H9 (cell line): Measurements from ENCODE around the gene S100P. TPM values are rescaled to one million over a fixed set of nuclear protein-coding genes. Genes with fewer than 3 reads are reported as not detected.

Experiments used
- DNase-seq: peaks from one replicate; pipeline ENCODE4 v3.0.0-alpha.2; 2017
- H2AFZ ChIP-seq: one replicate; pipeline ENCODE4 v1.6.1; 2013; ENCODE audit warnings: mild to moderate bottlenecking, low read length, control low read depth, moderate library complexity
- H2AK5ac ChIP-seq: 2 replicates; pipeline ENCODE4 v1.6.1; 2013; ENCODE audit warnings: low read length, control low read depth, mixed read lengths; ENCODE audit not compliant: insufficient read length
- H2BK120ac ChIP-seq: one replicate; pipeline ENCODE4 v1.6.1; 2013; ENCODE audit warnings: low read depth, mild to moderate bottlenecking, low read length, control low read depth, inconsistent platforms; ENCODE audit not compliant: poor library complexity, severe bottlenecking
- H2BK12ac ChIP-seq: 2 replicates; pipeline ENCODE4 v1.6.1; 2013; ENCODE audit warnings: low read length, control low read depth, mixed read lengths, low read depth; ENCODE audit not compliant: insufficient read length
- H2BK15ac ChIP-seq: 2 replicates; pipeline ENCODE4 v1.6.1; 2013; ENCODE audit warnings: low read depth, low read length, control low read depth
- H2BK20ac ChIP-seq: one replicate; pipeline ENCODE4 v1.6.1; 2013; ENCODE audit warnings: low read depth, mild to moderate bottlenecking, low read length, control low read depth, inconsistent platforms; ENCODE audit not compliant: poor library complexity, severe bottlenecking
- H2BK5ac ChIP-seq: 2 replicates; pipeline ENCODE4 v1.6.1; 2013; ENCODE audit warnings: low read length, control low read depth, mixed read lengths; ENCODE audit not compliant: insufficient read length
- H3K14ac ChIP-seq: 2 replicates; pipeline ENCODE4 v1.6.1; 2013; ENCODE audit warnings: low read length, control low read depth; ENCODE audit not compliant: insufficient read depth
- H3K18ac ChIP-seq: 2 replicates; pipeline ENCODE4 v1.6.1; 2013; ENCODE audit warnings: low read depth, mild to moderate bottlenecking, mixed read lengths, low read length, control low read depth; ENCODE audit not compliant: insufficient read length
- H3K23ac ChIP-seq: 2 replicates; pipeline ENCODE4 v1.6.1; 2013; ENCODE audit warnings: low read length, control low read depth, mixed read lengths, low read depth; ENCODE audit not compliant: insufficient read length
- H3K23me2 ChIP-seq: 2 replicates; pipeline ENCODE4 v1.6.1; 2013; ENCODE audit warnings: low read depth, mild to moderate bottlenecking, mixed read lengths, low read length, control low read depth; ENCODE audit not compliant: insufficient read length, poor library complexity, severe bottlenecking
- H3K27ac ChIP-seq: 2 replicates; pipeline ENCODE4 v1.5.1; 2013; ENCODE audit warnings: low read length, control low read depth, mixed read lengths, low read depth; ENCODE audit not compliant: insufficient read length
- H3K27me3 ChIP-seq: 2 replicates; pipeline ENCODE4 v1.6.1; 2013; ENCODE audit warnings: low read length, control low read depth, inconsistent platforms; ENCODE audit not compliant: insufficient read depth
- H3K4ac ChIP-seq: 2 replicates; pipeline ENCODE4 v1.6.1; 2013; ENCODE audit warnings: low read depth, mild to moderate bottlenecking, control low read depth, inconsistent platforms, low read length, moderate library complexity
- H3K4me1 ChIP-seq: 2 replicates; pipeline ENCODE4 v1.6.1; 2013; ENCODE audit warnings: low read length, control low read depth, inconsistent platforms; ENCODE audit not compliant: insufficient read depth
- H3K4me2 ChIP-seq: 2 replicates; pipeline ENCODE4 v1.6.1; 2013; ENCODE audit warnings: low read length, control low read depth, mixed read lengths; ENCODE audit not compliant: insufficient read length, insufficient read depth
- H3K56ac ChIP-seq: 2 replicates; pipeline ENCODE4 v1.6.1; 2013; ENCODE audit warnings: low read depth, mild to moderate bottlenecking, mixed read lengths, low read length, control low read depth; ENCODE audit not compliant: insufficient read length
- H3K79me1 ChIP-seq: 2 replicates; pipeline ENCODE4 v1.6.1; 2013; ENCODE audit warnings: low read depth, mild to moderate bottlenecking, moderate library complexity, low read length, control low read depth, inconsistent platforms; ENCODE audit not compliant: insufficient read depth, poor library complexity, severe bottlenecking
- H3K79me2 ChIP-seq: 2 replicates; pipeline ENCODE4 v1.6.1; 2013; ENCODE audit warnings: low read length, control low read depth, inconsistent platforms; ENCODE audit not compliant: insufficient read depth
- H3K9ac ChIP-seq: 2 replicates; pipeline ENCODE4 v1.6.1; 2013; ENCODE audit warnings: low read length, control low read depth, mixed read lengths; ENCODE audit not compliant: insufficient read length; ENCODE audit errors: extremely low read depth
- H3K9me3 ChIP-seq: one replicate; pipeline ENCODE4 v1.6.1; 2013; ENCODE audit warnings: low read depth, low read length, inconsistent platforms; ENCODE audit not compliant: control insufficient read depth
- H3T11ph ChIP-seq: one replicate; pipeline ENCODE4 v1.6.1; 2013; ENCODE audit warnings: mild to moderate bottlenecking, low read length, control low read depth, inconsistent platforms
- H4K20me1 ChIP-seq: one replicate; pipeline ENCODE4 v1.6.1; 2013; ENCODE audit not compliant: control insufficient read depth, insufficient read length, insufficient read depth
- H4K5ac ChIP-seq: 2 replicates; pipeline ENCODE4 v1.6.1; 2013; ENCODE audit warnings: low read depth, mild to moderate bottlenecking, mixed read lengths, low read length, control low read depth; ENCODE audit not compliant: insufficient read length
- H4K8ac ChIP-seq: replicated peaks from 2 replicates; pipeline ENCODE4 v1.6.1; 2013; ENCODE audit warnings: low read length, control low read depth, mixed read lengths, low read depth; ENCODE audit not compliant: insufficient read length
- H4K91ac ChIP-seq: 2 replicates; pipeline ENCODE4 v1.6.1; 2013; ENCODE audit warnings: low read depth, mild to moderate bottlenecking, moderate library complexity, mixed read lengths, low read length, control low read depth; ENCODE audit not compliant: insufficient read length
- H3K27ac Mint-ChIP-seq, 3 experiments: 2 replicates in 2 of 3; 3 replicates in 1 of 3; pipeline ENCODE4 v1.8.0; 2020 to 2021; ENCODE audit warnings: mixed read lengths in 3 of 3, mild to moderate bottlenecking in 1 of 3, moderate library complexity in 1 of 3
- H3K27me3 Mint-ChIP-seq: 2 replicates; pipeline ENCODE4 v1.8.0; 2021; ENCODE audit warnings: low read depth, mild to moderate bottlenecking, moderate library complexity, mixed read lengths
- H3K36me3 Mint-ChIP-seq, 3 experiments: 2 replicates in 2 of 3; 3 replicates in 1 of 3; pipeline ENCODE4 v1.8.0; 2020 to 2021; ENCODE audit warnings: low read depth in 3 of 3, mixed read lengths in 3 of 3; ENCODE audit not compliant: insufficient read depth in 1 of 3
- H3K4me1 Mint-ChIP-seq, 2 experiments: 2 replicates each; pipeline ENCODE4 v1.8.0; 2020; ENCODE audit warnings: mixed read lengths in 2 of 2
- H3K4me3 Mint-ChIP-seq, 2 experiments: 2 replicates in 1 of 2; 3 replicates in 1 of 2; pipeline ENCODE4 v1.8.0; 2020 to 2021; ENCODE audit warnings: mild to moderate bottlenecking in 2 of 2, mixed read lengths in 2 of 2, moderate library complexity in 1 of 2
- H3K9me3 Mint-ChIP-seq, 2 experiments: 2 replicates in 1 of 2; 3 replicates in 1 of 2; pipeline ENCODE4 v1.8.0; 2020; ENCODE audit warnings: mild to moderate bottlenecking in 2 of 2, mixed read lengths in 2 of 2, moderate library complexity in 1 of 2
- WGBS: extraction: QIAGEN DNeasy Blood & Tissue Kit; methylation state at CpG from one replicate; pipeline ENCODE4 v1.1.7; 2013; ENCODE audit warnings: missing lambda C conversion rate, low lambda C conversion rate, mixed read lengths; ENCODE audit not compliant: insufficient read length; ENCODE audit errors: extremely low coverage; 5-methylcytosine and 5-hydroxymethylcytosine counted together
- total RNA-seq: library from RNA; stranded (reverse); gene quantifications from 2 replicates; pipeline ENCODE4 v1.2.1, GENCODE V29; 2021
- TF ChIP-seq, protein P1 (sequence below): fragments of 200-600 bp; sonication (generic); conservative IDR thresholded peaks from 3 replicates; pipeline ENCODE4 v1.8.0; 2021; ENCODE audit warnings: antibody characterized with exemption, mild to moderate bottlenecking

S100P gene
- total RNA-seq, 1 experiment from 2014 or later = not detected

DNA sequence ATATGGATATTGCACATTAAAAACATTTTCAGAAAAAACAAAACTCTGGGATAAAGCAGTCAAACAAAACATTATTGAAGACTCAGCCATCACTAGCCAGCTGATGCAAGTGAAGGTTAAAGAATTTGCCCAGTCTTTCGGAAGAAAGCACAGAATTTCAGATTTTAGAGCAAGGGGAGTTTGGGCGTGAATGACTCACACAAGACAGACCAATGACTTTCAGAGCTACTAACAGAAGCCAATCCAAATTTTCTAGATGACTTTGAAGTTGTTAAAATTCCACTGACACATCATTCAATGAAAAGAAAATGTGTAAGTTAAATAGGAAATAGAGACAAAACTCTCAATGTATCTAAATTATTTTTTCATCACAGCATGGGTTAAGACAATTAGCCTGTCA lies 12.0 kb downstream of the S100P start:
- Histone ChIP-seq H2BK20ac (no peak overlapping the region), H3K4me1 (peaks cover 8% of the 10 kb centered on the region), H3K18ac (no peak overlapping the region), H2BK15ac (no peak overlapping the region), H4K91ac (no peak overlapping the region), H2BK5ac (no peak overlapping the region), H3K9me3 (no peaks in the 10 kb centered on the region), H3K4me2 (no peak overlapping the region), H2AK5ac (no peak overlapping the region), H3K23me2 (peaks cover 12% of the 10 kb centered on the region), H3T11ph (no peak overlapping the region), H3K4ac (no peak overlapping the region), H3K56ac (no peak overlapping the region), H3K27ac (no peak overlapping the region), H4K20me1 (no peaks in the 10 kb centered on the region), H3K14ac (no peak overlapping the region), H2BK12ac (no peak overlapping the region), H4K5ac (no peak overlapping the region), H3K79me1 (peaks cover 11% of the 10 kb centered on the region), H3K79me2 (peaks cover 31% of the 10 kb centered on the region; the same call in 1 of the 2 replicates), H3K23ac (no peak overlapping the region), H4K8ac (no peak overlapping the region), H3K27me3 (no peaks in the 10 kb centered on the region), H2AFZ (no peak overlapping the region), H2BK120ac (no peak overlapping the region), H3K9ac (no peak overlapping the region)
- H3K27ac Mint-ChIP-seq = no peak overlapping the region
- peaks cover 42 to 52% (median 52%) of the 10 kb centered on the region in 3 experiments for H3K36me3 Mint-ChIP-seq
- H3K9me3 Mint-ChIP-seq = peaks cover 17 to 22% of the 10 kb centered on the region in 2 experiments
- H3K27me3 Mint-ChIP-seq = peaks cover 1% of the 10 kb centered on the region
- no CpG with 5 or more reads among the region's 2 CpGs for WGBS
- DNase-seq = no peak
- TF ChIP-seq, protein P1, sequence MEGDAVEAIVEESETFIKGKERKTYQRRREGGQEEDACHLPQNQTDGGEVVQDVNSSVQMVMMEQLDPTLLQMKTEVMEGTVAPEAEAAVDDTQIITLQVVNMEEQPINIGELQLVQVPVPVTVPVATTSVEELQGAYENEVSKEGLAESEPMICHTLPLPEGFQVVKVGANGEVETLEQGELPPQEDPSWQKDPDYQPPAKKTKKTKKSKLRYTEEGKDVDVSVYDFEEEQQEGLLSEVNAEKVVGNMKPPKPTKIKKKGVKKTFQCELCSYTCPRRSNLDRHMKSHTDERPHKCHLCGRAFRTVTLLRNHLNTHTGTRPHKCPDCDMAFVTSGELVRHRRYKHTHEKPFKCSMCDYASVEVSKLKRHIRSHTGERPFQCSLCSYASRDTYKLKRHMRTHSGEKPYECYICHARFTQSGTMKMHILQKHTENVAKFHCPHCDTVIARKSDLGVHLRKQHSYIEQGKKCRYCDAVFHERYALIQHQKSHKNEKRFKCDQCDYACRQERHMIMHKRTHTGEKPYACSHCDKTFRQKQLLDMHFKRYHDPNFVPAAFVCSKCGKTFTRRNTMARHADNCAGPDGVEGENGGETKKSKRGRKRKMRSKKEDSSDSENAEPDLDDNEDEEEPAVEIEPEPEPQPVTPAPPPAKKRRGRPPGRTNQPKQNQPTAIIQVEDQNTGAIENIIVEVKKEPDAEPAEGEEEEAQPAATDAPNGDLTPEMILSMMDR = no peak
- H3K4me1 Mint-ChIP-seq = peaks cover 16 to 24% of the 10 kb centered on the region in 2 experiments
- no peak overlapping the region for H3K4me3 Mint-ChIP-seq
